ENCODE results near the gene PTMA.
"Not testable (repeated sequence)": the region's sequence is repeated elsewhere in the genome, so short reads cannot be mapped to it uniquely, and the experiment has no call there.

DNA sequence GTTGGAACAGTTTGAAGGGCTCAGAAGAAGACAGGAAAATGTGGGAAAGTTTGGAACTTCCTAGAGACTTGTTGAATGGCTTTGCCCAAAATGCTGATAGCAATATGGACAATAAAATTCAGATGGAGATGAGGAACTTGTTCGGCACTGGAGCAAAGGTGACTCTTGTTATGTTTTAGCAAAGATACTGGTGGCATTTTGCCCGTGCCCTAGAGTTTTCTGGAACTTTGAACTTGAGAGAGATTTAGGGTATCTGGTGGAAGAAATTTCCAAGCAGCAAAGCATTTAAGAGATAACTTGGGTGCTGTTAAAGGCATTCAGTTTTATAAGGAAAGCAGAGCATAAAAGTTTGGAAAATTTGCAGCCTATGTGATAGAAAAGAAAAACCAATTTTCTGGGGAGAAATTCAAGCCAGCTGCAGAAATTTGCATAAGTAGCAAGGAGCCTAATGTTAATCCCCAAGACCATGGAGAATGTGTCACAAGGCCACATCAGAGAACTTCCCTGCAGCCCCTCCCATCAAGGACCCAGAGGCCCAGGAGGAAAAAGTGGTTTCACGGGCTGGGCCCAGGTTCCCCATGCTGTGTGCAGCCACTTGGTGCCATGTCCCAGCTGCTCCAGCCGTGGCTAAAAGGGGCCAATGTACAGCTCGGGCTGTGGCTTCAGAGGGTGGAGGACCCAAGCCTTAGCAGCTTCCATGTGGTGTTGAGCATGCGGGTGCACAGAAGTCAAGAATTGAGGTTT lies 40.0 kb downstream of the PTMA start:
- TF ChIP-seq, protein P1, sequence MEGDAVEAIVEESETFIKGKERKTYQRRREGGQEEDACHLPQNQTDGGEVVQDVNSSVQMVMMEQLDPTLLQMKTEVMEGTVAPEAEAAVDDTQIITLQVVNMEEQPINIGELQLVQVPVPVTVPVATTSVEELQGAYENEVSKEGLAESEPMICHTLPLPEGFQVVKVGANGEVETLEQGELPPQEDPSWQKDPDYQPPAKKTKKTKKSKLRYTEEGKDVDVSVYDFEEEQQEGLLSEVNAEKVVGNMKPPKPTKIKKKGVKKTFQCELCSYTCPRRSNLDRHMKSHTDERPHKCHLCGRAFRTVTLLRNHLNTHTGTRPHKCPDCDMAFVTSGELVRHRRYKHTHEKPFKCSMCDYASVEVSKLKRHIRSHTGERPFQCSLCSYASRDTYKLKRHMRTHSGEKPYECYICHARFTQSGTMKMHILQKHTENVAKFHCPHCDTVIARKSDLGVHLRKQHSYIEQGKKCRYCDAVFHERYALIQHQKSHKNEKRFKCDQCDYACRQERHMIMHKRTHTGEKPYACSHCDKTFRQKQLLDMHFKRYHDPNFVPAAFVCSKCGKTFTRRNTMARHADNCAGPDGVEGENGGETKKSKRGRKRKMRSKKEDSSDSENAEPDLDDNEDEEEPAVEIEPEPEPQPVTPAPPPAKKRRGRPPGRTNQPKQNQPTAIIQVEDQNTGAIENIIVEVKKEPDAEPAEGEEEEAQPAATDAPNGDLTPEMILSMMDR (IDR thresholded peaks at IDR 0.05; ENCODE audit: low read depth, low read length): not testable (repeated sequence)
- TF ChIP-seq EZH2phosphoT487 (IDR thresholded peaks at IDR 0.05; ENCODE audit: low read depth): not testable (repeated sequence)

Data from OCI-LY3 (cell line).